ENCODE results near the gene CDC42.

The CDC42 gene

DNA sequence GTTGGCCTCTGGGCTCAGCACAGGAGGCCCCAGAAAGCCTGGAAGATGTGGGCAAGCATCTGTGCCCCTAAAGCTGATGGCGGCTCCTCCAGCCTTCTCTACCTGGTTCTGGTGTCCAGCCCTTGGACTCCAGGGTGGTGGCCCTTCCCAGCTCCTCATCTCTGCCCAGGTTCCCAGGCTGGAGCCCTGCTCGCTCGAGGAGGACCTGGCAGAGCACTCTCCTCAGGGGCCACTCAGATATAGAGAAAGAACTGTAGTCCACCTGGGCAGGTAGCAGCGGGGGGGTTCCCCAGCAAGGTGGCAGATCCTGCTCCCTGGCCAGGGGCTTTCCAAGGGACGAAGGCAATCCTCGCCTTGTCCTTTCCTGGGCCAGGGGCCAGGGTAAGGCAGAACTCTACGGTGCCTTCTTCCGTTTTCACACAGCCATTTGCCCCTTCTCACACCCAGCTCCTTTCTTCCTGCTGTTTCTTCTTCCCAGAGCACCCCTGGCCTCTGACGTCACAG, 71.4 kb downstream of the CDC42 start:
- in situ Hi-C loops (cut with HindIII; ENCODE audit: low sequenced_read_pairs): loop anchor here (25.0 kb wide), 1 partner anchor 263 kb away; no protein-coding TSS in a partner anchor

DNA sequence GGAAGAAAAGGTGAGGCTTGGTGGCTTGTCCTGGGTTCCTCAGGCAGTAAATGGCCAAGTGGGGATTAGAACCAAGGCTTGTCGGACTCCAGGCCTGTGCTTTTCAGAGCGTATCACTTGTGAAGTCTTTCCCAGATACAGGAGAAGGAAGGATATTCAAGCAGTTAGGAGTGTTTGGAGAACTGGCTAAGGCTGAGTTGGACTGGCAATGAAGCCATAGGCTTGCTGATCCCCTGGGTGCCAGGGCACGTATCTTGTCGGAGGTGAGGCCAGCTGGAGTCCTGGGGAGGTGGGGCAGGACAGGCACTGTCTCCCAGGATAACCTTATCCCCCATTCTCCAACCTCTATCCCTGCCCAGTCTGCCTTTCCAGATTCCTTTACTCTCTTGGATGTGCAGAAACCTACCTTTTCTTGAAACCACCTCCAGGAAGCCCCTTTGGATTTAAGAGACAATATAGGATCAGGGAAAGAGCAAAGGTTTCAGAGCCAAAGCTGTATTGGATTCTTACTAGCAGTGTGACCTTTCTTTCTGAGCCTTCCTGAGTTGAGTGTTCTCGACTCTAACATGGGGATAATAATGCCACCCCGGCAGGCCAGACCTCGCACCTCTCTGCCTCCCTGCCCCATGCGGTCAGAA, 72.2 kb downstream of the CDC42 start:
- in situ Hi-C loops (cut with HindIII; ENCODE audit: low sequenced_read_pairs): loop anchor here (25.0 kb wide), 1 partner anchor 263 kb away; no protein-coding TSS in a partner anchor

DNA sequence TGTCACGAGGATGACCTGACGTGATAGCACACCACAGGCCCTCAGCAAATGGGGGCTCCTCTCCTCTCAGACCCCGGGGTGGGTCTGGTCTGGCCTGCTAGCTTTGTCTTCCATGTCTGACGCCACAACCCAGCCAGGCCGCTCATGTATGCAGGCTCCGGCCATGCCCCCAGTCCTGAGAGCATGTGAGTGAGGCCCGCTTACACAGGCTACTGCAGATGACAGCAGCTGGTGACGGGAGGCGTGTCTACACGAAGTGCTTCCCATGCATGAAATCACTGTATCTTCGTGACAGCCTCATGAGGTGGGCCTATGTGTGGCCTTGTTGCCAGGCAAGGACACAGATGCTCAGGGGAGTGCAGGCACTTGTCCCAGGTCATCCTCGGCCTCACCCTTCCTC, 74.0 kb downstream of the CDC42 start:
- in situ Hi-C loops (cut with HindIII; ENCODE audit: low sequenced_read_pairs): no loop called here

DNA sequence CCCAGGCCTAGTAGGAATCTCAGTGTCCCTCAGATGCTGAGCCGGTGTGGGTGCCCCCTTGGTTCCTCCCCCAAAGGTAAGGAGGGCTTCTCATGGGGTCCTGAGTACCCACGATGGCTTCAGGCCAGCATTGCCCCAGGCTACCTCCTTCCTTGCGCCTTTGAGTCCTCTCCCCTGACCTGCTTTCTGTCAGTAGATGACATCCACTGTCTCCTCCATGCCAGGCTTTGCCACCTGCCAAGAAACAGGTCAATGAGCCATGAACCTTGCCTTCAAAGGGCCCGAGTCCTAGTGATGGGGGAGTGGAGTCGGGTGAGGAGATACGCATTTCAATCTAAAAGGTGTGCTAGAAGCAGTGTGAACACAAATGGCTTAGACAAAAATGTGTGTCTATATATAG, 74.7 kb downstream of the CDC42 start:
- in situ Hi-C loops (cut with HindIII; ENCODE audit: low sequenced_read_pairs): no loop called here

DNA sequence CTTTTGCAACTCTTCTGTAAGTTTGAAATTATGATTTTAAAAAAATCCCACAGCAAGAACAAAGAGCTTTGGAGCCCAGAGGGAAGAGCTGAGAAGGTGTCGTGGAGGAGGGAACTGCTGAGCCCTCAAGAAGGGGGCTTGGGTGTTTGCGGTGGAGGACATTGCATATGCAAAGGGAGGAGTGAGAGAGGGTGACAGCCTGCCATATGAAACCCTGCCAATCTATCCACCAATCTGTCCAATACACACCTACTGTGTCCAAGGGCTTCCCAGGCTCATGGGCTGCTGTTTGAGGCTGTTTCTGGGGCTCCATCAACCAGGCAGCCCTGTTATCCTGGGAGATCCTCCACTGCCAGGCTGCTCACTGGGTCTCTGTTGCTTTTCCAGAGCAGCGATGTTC, 75.2 kb downstream of the CDC42 start:
- in situ Hi-C loops (cut with HindIII; ENCODE audit: low sequenced_read_pairs): no loop called here

DNA sequence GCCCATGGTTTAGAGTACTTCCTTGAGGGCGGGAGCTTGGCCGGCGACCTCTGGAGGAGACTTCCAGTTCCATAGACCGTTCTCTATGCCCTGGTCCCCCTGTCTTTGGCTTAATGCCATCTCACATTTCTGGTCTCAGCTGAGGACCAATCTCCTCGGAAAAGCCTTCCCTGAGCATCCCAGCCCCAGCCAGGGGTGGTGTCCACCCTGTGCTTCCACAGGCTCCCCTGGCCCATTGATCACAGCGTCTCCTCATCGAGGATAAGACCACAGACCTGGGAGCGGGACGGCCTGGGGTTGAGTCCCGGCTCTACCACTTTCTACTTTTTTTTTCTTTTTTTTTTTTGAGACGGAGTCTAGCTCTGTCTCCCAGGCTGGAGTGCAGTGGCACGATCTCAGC, 75.9 kb downstream of the CDC42 start:
- in situ Hi-C loops (cut with HindIII; ENCODE audit: low sequenced_read_pairs): no loop called here

DNA sequence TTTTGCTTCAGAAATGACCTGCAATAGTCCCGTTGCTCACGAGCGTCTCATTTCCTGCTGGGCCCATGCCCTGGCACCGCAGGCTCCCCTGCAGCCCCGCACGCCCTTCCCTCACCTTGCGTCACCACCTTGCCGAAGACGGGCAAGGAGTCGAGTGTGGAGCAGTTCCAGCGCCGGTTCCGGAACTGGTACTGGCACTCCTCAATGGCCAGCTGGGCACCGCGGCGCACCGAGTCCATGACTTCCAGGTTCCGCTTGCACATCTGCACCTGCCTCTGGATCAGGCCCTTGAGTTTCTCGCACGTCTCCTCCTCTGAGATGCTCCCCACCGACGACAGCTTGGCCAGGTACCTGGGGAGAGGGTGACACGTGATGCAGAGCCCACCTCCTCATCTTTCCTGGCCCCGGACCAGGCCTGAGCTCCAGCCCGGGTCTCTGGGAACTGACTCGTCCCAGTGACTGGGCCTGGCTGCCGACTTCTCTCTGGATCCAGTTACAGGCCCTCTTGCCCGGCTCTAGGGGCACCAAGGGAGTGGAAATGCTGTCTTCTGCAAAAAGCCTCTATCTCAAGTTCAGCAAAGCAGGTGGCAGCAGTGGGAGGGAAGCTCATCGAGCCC, 77.1 kb downstream of the CDC42 start:
- in situ Hi-C loops (cut with HindIII; ENCODE audit: low sequenced_read_pairs): no loop called here

DNA sequence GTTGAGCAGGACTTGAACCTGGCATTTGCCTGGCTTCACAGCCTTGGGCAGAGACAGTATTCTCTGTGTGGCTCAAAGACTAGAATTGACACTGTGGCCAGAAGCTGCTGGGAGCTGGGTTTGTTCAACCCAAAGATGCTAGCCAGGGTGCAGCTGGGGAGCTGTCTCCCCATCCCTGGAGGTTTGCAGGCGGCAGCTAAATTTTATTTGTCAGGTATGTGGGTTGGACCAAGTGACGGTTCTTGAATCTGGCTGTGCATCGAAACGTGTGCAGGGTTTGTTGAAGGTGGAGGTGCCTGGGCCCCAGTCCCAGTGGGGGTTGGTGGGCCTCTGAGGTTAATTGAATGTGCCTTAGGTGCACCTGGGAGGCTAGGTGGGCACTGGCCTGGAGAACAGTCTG, 78.6 kb downstream of the CDC42 start:
- in situ Hi-C loops (cut with HindIII; ENCODE audit: low sequenced_read_pairs): no loop called here

DNA sequence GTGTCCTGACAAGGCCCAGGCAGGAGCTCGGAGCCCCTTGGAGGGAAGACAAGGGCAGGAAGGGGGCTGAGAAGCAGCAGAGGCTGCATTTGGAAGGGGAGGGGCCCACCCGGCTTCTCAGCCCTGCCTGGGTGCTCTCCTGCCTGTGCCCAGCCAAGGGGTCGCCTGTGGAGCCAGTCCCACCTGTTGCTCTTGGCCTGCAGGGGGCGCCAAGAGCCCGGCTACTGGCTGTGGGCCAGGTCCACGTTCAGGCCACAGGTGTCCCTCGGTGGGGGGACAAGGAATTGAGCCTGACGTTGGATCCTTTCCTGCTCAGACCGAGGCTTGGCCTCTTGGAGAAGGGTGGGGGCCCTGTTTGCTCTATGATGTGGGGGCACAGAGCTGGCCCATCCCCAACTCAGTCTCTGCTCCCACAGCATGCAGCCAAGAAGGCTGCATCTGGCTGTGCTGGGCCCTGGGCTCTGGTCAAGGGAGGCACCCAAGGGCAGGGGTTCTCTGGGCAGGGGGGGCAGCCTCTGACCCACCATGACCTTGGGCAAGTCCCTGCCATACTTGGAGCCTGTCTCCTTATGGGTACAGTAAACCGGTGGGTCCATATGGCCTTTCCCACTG, 79.5 kb downstream of the CDC42 start:
- in situ Hi-C loops (cut with HindIII; ENCODE audit: low sequenced_read_pairs): no loop called here

DNA sequence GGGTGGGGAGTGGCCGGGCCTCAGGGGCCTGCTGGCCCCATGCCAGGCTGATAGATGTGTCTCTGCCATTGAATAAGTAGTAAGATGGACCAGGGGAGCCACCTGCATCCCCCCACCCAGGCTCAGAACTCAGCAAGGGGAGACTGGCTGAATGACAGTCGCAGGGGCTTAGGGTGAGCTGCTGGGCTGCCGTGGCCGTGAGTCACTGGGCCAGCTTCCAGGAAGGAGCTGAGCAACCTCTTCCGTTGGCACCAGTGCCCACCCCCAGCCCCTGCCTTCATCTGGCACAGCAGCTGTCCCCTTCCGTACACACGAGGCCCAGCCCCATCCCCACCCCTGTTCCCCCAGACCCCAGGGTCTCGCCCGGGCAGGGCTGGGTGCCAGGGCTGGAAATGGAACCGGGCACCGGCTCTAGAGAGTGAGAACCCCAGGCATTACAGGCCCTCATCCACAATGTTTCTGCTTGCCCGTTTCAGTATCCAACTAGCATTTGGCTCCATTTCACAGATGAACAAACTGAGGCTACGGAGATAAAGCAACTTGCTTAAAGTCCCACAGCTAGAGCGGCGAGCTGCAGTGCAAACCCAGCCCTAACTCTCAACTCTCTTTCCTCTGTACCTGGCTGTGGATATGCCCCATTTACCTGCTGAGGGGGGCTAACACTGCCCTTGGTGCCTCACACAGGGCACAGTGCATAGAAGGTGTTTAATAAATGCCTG, 80.2 kb downstream of the CDC42 start:
- in situ Hi-C loops (cut with HindIII; ENCODE audit: low sequenced_read_pairs): no loop called here

DNA sequence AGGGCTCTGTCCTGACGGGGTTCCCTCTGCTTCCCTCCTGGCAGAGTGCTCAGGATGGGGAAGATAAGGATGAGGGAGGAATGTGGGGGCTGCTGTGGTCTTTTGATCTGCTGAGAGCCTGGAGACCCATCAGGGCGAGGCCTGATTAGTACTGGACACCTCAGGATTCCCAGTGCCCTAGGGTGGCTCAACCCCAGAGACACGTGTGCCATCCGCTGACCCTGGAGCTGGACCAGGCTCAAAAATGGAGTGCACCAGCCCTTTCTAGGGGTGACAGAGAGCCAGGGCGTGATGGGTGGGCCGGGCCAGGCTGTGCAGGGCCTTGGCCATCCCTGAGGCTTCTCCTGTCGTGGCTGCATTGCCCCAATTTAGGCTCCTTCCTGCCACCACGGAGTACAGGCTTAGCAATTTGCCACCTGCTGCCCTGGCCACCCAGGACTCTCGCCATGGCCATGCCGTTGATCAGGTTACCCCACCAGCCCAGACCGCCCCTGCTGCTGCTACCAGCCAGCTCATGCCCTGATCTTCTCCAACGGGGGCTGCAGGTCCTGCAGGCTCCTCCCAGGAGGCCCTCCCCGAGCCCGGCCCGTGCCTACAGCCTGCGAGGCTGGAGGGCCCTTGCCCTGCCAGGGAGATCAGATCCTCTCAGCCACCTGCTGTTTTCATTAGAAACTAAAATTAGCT, 80.9 kb downstream of the CDC42 start:
- in situ Hi-C loops (cut with HindIII; ENCODE audit: low sequenced_read_pairs): no loop called here

DNA sequence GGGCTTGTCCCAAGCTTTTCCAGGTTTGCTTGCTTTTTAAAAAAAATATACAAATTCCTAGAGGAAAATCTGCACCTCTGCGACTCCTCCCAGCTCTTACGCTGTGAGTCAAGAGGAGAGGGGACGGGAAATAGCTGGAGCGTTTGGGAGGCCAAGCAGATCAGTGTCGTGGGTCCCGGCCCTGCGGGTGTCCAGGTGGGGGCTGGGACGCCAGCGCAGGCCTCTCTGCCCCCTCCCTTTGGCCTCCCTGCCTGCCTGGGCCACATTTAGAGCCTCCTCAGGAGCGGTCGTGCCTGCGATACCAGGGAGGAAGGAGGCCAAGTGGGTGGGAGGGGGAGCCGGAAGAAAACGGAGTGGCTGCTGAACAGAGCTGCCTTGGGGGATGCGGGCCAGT, 81.4 kb downstream of the CDC42 start:
- in situ Hi-C loops (cut with HindIII; ENCODE audit: low sequenced_read_pairs): no loop called here

DNA sequence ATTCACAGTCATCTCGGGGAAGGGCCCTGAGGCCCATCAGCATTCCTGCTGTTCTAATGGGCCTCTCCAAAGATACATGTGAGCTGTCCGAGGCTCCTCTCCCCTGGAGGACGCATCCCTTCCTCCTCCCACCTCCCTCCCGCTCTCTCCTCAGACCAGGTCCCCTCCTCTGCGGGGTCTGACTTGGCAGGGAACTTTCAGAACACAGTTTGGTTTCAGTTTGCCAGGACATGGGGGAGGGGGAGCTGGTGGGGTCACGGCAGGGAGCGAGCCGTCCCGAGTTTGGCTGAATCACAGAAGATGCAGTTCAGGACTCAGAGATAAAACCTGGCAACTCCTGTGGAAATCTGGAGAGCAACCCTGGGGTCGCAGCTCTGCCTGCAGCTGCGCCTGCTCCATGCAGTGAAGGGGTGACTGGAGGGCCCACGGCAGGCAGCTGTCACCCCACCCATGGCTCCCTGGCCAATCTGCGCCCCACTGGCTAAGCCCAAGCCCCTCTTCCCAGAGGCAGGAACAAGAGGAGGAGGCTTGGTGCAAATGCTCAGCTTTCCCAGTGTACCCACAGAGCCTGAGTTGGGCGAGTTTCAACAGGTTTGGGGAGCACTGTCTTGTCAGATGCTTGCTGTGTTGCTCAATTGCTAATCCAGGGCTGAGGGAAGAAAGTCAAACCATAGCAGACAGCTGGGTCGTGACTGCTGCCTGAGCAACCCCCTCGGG, 84.7 kb downstream of the CDC42 start:
- in situ Hi-C loops (cut with HindIII; ENCODE audit: low sequenced_read_pairs): no loop called here

DNA sequence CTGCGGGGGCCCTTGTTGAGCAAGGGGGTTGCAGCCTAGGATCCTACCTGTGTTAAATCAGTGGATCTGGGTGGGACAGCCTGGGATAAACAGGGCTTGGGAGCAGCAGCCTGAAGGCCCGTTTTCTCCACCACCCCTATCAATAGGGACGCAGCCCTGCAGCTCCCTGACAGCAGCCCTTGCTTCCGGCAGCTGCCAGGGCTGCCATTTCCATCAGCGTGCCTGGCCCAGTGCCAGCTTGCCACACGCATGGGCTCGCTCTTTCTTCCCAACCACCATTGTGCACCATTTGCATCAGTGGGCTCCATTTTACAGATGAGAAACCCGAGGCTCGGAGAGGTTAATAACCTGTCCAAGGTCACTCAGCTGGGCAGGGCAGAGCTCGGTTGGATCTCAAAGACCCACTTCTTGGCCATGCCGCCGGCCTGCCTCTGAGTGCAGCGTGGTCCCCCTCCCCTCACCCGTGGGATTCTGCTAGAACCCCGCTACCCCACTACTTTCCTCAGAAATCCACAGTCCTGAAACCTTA, 86.6 kb downstream of the CDC42 start:
- in situ Hi-C loops (cut with HindIII; ENCODE audit: low sequenced_read_pairs): no loop called here

DNA sequence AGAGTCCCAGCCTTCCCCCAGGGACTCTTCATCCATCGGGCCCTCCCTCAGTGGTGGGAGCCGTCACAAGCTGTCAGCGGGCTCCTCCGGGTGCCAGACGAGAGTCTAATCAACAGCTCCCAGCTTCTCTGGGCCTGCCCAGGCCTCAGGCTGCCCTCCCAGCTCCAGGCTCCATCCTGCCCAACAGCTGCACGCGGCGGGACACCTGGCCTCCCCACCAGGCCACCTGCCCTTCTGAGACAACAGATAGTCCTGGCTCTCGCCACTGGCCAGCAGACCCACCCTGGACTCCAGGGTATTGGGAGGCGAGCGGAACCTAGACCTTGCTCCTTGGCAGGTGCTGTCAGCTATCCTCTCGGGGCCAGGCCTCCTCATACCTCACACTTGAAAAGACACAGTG, 87.3 kb downstream of the CDC42 start:
- in situ Hi-C loops (cut with HindIII; ENCODE audit: low sequenced_read_pairs): no loop called here
